OCI-LY7 (cell line): Measurements from ENCODE around the gene CNGA2. TPM values are rescaled to one million over a fixed set of nuclear protein-coding genes. Genes with fewer than 3 reads are reported as not detected.

ENCODE experiments used
- BruUV-seq: library from RNA; stranded (reverse); fragments of 400-500 nt; replicated peaks from 2 replicates; lab custom pipeline; 2021; lab: Mats Ljungman, UMichigan
- CTCF ChIA-PET: fragments of 300-600 bp; sonication (Branson Sonifier 250); formaldehyde crosslinking; loops from one replicate; lab custom pipeline; 2022; ENCODE audit warnings: antibody characterized with exemption; ENCODE audit not compliant: unreplicated experiment; lab: Charles Lee
- POLR2A ChIA-PET: fragments of 300-600 bp; sonication (Branson Sonifier 250); formaldehyde crosslinking; loops from one replicate; lab custom pipeline; 2022; ENCODE audit warnings: antibody characterized with exemption; lab: Charles Lee
- DNase-seq: peaks from one replicate; pipeline ENCODE4 v3.0.0-alpha.2; 2015; ENCODE audit warnings: low spot score
- H2AFZ ChIP-seq: fragments of 200-600 bp; sonication (generic), shearing (Covaris generic); 2 replicates; pipeline ENCODE4 v1.6.1; 2014; ENCODE audit warnings: mild to moderate bottlenecking, antibody characterized with exemption, low read length, moderate library complexity
- H3K27ac ChIP-seq: fragments of 200-600 bp; sonication (generic); 2 replicates; pipeline ENCODE4 v1.5.1; 2014; ENCODE audit warnings: mixed run types, low read depth, mild to moderate bottlenecking, moderate library complexity, low read length, inconsistent platforms; ENCODE audit not compliant: poor library complexity, severe bottlenecking
- H3K36me3 ChIP-seq: fragments of 200-600 bp; sonication (generic); 2 replicates; pipeline ENCODE4 v1.6.1; 2014; ENCODE audit warnings: mild to moderate bottlenecking, antibody characterized with exemption, low read length, moderate library complexity, mixed read lengths; ENCODE audit not compliant: insufficient read depth
- H3K4me1 ChIP-seq: fragments of 200-600 bp; sonication (generic); 2 replicates; pipeline ENCODE4 v1.5.1; 2014; ENCODE audit warnings: mild to moderate bottlenecking, low read length; ENCODE audit not compliant: insufficient read depth, poor library complexity, severe bottlenecking
- H3K4me2 ChIP-seq: fragments of 200-600 bp; sonication (generic); 2 replicates; pipeline ENCODE4 v1.6.1; 2014; ENCODE audit warnings: mild to moderate bottlenecking, low read length
- H3K4me3 ChIP-seq: fragments of 200-600 bp; sonication (generic); 2 replicates; pipeline ENCODE4 v1.5.1; 2014; ENCODE audit warnings: mild to moderate bottlenecking, low read depth, low read length; ENCODE audit not compliant: poor library complexity, severe bottlenecking
- H3K79me2 ChIP-seq: fragments of 200-600 bp; sonication (generic); 2 replicates; pipeline ENCODE4 v1.6.1; 2016; ENCODE audit warnings: low read depth, mild to moderate bottlenecking, low read length, moderate library complexity, mixed read lengths; ENCODE audit not compliant: insufficient read depth
- H3K9me2 ChIP-seq: fragments of 200-600 bp; sonication (generic); 2 replicates; pipeline ENCODE4 v1.6.1; 2016; ENCODE audit warnings: mild to moderate bottlenecking, low read length, mixed read lengths; ENCODE audit not compliant: insufficient read depth
- H3K9me3 ChIP-seq: fragments of 200-600 bp; sonication (generic); 2 replicates; pipeline ENCODE4 v1.6.1; 2014; ENCODE audit warnings: mild to moderate bottlenecking, mixed run types, low read length, mixed read lengths
- H4K20me1 ChIP-seq: fragments of 200-600 bp; sonication (generic); 2 replicates; pipeline ENCODE4 v1.6.1; 2014; ENCODE audit warnings: mild to moderate bottlenecking, antibody characterized with exemption, low read length, moderate library complexity, mixed read lengths; ENCODE audit not compliant: insufficient read depth
- CTCF ChIP-seq: fragments of 200-600 bp; sonication (generic); conservative IDR thresholded peaks from 2 replicates; pipeline ENCODE4 v1.5.1; 2014; ENCODE audit warnings: mild to moderate bottlenecking, antibody characterized with exemption, low read length, moderate library complexity, mixed read lengths
- EZH2phosphoT487 ChIP-seq: fragments of 200-600 bp; sonication (generic); IDR thresholded peaks from 2 replicates; pipeline ENCODE4 v1.6.1; 2018; ENCODE audit warnings: low read depth, borderline replicate concordance, mild to moderate bottlenecking, mixed run types, antibody characterized with exemption, low read length, moderate library complexity, mixed read lengths
- intact Hi-C: fragments of 100-400 bp; cut with micrococcal nuclease; formaldehyde crosslinking; loops from one replicate; pipeline ENCODE4 v1.10.0; 2022; ENCODE audit not compliant: unreplicated experiment
- total RNA-seq, 2 experiments: library from RNA; depleted of rRNA in 1 of 2; stranded (reverse); fragments of >200 nt in 1 of 2; shearing (Covaris generic) in 1 of 2; gene quantifications; 2 replicates each; pipeline ENCODE4 v1.2.3, GENCODE V29; 2014 to 2022

The CNGA2 gene
- total RNA-seq, 2 experiments from 2014 or later: not detected

GRCh38 chrX:151743651-151744470 lies 9.3 kb downstream of the CNGA2 start:
- Histone ChIP-seq H3K4me3 (no peak overlapping the region), H3K9me3 (no peaks in the 10 kb centered on the region), H3K4me2 (no peak overlapping the region), H2AFZ (no peak overlapping the region), H3K4me1 (no peaks in the 10 kb centered on the region), H3K27ac (no peak overlapping the region), H3K36me3 (no peaks in the 10 kb centered on the region), H3K9me2 (no peaks in the 10 kb centered on the region), H3K79me2 (no peaks in the 10 kb centered on the region), H4K20me1 (no peaks in the 10 kb centered on the region)
- TF ChIP-seq CTCF: no peak
- no peak for TF ChIP-seq EZH2phosphoT487
- POLR2A ChIA-PET: no interaction called here
- CTCF ChIA-PET: interaction anchor here (0.6 kb wide), 1 partner anchor 1154 kb away, joined by 3 read pairs; no protein-coding TSS in a partner anchor
- BruUV-seq: no TSS peak
- intact Hi-C loops: no loop called here
- DNase-seq: no peak

GRCh38 chrX:151745651-151746050 lies 11.1 kb downstream of the CNGA2 start:
- Histone ChIP-seq H3K4me2 (no peak overlapping the region), H3K9me2 (no peaks in the 10 kb centered on the region), H3K4me3 (no peak overlapping the region), H3K36me3 (no peaks in the 10 kb centered on the region), H2AFZ (no peak overlapping the region), H3K4me1 (no peaks in the 10 kb centered on the region), H3K79me2 (no peaks in the 10 kb centered on the region), H3K9me3 (no peaks in the 10 kb centered on the region), H4K20me1 (no peaks in the 10 kb centered on the region), H3K27ac (no peak overlapping the region)
- ChIA-PET CTCF (no interaction called here), POLR2A (no interaction called here)
- intact Hi-C loops: no loop called here
- BruUV-seq: no TSS peak
- TF ChIP-seq EZH2phosphoT487: no peak
- no peak for TF ChIP-seq CTCF
- no peak for DNase-seq

- DNase-seq: no peak
- no peak overlapping the region for H2AFZ ChIP-seq
- H3K4me2 ChIP-seq: no peak overlapping the region
- no peaks in the 10 kb centered on the region for H3K9me3 ChIP-seq
- intact Hi-C loops: no loop called here
- ChIA-PET POLR2A (interaction anchor here (1.1 kb wide), 1 partner anchor 20 kb away, joined by 3 read pairs; no protein-coding TSS in a partner anchor), CTCF (no interaction called here)
- BruUV-seq: no TSS peak
- H3K4me1 ChIP-seq: no peaks in the 10 kb centered on the region
- no peak overlapping the region for H3K27ac ChIP-seq
- no peaks in the 10 kb centered on the region for H3K79me2 ChIP-seq
- no peaks in the 10 kb centered on the region for H3K36me3 ChIP-seq
- no peaks in the 10 kb centered on the region for H3K9me2 ChIP-seq
- H3K4me3 ChIP-seq: no peak overlapping the region
- no peaks in the 10 kb centered on the region for H4K20me1 ChIP-seq
- TF ChIP-seq CTCF (no peak), EZH2phosphoT487 (no peak)
Measured at GRCh38 chrX:151746502-151746901, 12.0 kb downstream of the CNGA2 start.
